Stimulated activated CD4-positive, alpha-beta T cell treated with anti-CD3 and anti-CD28 coated beads, Interleukin-1b, Interleukin-23, amount 100 ng/mL, for 24 hours (primary cell): ENCODE results near the gene ANXA2R.
"Not testable (repeated sequence)": the region's sequence is repeated elsewhere in the genome, so short reads cannot be mapped to it uniquely, and the experiment has no call there.

Experiments
- DNase-seq, 4 experiments: peaks; one replicate each; pipeline ENCODE4 v3.0.0-alpha.2; 2020; ENCODE audit warnings: low read depth in 4 of 4, low spot score in 1 of 4

ANXA2R gene

DNA sequence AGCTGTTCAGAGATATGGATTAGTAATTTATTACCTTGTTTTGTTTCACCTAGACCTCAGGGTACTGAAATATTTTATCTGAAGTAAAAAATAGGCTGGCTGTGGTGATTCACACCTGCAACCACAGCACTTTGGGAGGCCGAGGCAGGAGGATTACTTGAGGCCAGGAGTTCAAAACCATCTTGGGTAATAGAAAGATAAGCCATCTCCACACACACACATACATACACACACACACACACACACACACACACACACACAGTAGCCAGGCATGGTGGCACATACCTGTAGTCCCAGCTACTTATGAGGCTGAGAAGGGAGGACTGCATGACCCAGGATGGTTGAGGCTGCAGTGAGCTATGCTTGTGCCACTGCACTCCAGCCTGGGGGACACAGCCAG is 3.7 kb downstream of the ANXA2R start:
- no peak for DNase-seq

DNA sequence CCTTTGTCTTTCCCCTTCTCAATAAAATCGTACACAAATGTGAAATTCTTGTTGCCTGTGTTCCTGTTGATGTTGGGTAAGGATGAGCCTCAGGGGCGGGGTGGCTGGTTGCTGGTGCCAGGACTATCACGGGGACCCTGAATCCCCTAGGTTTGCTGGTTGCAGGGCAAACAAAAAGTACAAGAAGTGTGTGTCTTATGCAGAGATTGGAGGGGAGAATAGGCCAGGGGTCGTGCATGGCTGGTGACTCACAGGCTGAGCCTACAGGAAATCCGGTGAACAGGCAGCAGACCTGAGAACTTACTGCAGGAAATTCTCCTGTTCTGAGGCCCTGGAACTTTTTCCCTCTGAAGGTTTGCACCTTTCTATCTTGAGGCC is 5.5 kb downstream of the ANXA2R start:
- no peak for DNase-seq

DNA sequence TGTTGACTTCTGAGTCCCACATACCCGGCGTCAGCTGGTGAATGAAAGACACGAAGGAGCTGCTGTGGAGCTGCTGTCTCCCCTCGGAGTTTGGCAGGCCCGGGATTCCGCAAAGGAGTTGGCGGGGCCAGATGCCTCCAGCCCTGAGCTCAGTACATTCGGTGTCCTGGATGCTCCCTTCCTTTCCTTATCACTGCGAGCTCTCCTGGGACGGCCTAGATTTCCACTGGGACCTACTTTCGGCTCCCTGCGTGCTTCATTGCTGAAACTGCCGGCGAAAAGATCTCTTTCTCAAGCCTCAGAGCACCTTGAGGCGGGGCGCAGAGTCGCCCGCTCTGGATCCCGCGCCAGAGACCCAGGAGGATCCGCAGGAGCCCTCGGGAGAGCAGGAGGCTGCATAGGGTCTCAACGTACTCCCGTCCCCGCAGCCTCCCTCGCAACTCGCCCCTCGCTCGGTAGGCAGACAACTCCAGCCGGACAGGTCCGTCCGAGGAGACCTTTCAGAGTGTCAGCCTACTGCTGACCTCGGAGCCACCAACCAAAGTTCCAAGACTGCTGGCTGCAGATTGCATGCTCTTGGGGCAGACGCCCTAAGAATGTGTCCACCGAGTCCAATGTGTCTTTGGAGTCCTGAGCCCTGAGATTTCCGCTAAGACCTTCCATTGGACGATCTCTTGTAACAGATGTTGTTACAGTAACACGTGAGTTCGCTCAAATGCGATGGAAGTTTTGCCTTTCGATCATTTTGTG is 6.1 kb downstream of the ANXA2R start:
- DNase-seq: no peak

DNA sequence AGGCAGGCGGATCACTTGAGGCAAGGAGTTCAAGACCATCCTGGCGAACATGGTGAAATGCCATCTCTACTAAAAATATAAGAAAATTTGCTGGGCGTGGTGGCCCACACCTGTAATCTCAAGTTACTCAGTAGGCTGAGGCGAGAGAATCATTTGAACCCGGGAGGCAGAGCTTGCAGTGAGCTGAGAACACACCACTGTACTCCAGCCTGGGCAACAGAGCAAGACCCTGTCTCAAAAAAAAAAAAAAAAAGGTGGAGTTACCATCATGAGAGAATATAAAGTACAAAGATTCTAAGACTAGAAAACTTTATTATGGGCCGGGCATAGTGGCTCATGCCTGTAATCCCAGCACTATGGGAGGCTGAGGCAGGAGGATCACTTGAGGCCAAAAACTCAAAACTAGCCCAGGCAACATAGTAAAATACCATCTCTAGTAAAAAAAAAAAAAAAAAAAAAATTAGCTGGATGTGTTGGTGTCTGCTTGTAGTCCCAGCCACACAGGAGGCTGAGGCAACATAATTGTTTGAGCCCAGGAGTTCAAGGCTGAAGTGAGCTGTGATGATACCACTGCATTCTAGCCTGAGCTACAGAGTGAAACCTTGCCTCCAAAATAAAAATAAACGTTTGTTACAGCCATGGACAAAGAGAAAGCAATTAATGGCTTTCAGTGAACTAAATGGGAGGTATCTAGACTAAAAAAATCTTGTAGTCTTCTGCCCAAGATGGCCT is 12.9 kb downstream of the ANXA2R start:
- DNase-seq: no peak

DNA sequence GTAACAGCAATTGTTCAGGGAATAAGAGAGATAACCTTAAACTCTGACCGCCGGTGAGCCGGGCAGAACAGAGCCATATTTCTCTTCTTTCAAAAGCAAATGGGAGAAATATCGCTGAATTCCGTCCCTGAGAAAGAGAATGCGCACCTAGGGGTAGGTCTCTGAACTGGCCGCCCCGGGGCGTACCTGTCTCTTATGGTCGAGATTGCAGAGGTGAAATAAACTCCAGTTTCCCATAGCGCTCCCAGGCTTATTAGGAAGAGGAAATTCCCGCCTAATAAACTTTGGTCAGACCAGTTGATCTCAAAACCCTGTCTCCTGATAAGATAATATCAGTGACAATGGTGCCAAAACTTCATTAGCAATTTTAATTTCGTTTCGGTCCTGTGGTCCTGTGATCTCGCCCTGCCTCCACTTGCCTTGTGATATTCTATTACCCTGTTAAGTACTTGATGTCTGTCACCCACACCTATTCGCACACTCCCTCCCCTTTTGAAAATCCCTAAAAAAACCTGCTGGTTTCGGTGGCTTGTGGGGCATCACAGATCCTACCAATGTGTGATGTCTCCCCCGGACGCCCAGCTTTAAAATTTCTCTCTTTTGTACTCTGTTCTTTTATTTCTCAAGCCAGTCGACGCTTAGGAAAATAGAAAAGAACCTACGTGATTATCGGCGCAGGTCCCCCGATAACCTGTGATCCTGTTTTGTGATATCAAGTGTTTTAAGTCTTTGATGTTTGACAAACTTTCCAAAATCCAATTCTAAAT is 14.8 kb downstream of the ANXA2R start:
- DNase-seq: not testable (repeated sequence)

DNA sequence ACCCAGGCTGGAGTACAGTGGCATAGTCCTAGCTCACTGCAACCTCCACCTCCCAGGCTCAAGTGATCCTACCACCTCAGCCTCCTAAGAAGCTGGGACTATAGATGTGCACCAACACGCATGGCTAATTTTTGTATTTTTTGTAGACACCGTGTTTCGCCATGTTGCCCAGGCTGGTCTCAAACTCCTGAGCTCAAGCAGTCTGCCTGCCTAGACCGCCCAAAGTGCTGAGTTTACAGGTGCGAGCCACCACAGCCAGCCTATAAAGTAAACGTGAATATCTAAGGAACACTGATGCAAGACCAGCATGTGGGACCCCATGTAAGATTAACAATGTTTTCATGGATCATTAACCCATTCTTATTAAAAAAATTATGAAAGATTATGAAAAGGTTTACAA is 15.9 kb downstream of the ANXA2R start:
- DNase-seq: no peak

DNA sequence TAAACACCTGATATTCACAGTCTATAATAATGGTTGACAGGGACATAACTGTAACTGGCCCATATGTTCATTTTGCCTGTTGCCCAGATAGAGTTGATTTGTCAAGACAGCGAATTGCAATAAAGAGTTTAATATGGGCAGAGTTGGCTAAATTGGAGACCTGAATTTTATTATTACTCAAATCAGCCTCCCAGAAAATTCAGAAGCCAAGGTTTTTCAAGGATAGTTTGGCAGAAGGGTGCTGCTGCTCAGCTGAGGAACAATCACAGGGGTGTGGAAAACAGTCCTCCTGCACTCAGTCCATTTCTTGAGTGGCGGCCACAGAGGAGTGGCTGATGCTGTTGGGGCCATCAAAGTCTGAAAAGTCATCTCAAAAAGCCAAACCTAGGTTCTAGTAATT is 19.0 kb downstream of the ANXA2R start:
- no peak for DNase-seq

DNA sequence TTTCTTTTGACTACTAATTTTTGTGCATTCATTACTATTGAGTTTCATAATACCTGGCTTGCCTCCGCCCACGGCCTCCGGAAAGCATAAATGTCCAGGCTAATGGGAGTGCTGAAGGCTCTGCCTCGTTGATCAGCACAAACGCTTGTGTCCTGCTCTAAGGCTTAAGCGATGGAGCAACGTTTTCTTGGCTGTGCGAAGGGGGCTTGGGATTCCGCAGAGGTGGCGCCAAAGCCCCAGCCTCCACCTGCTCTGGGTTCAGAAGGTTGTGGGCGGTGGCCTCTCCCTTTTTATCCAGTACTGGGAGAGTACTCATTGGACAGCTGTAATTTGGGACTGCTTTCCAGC is 19.7 kb downstream of the ANXA2R start:
- DNase-seq: no peak

DNA sequence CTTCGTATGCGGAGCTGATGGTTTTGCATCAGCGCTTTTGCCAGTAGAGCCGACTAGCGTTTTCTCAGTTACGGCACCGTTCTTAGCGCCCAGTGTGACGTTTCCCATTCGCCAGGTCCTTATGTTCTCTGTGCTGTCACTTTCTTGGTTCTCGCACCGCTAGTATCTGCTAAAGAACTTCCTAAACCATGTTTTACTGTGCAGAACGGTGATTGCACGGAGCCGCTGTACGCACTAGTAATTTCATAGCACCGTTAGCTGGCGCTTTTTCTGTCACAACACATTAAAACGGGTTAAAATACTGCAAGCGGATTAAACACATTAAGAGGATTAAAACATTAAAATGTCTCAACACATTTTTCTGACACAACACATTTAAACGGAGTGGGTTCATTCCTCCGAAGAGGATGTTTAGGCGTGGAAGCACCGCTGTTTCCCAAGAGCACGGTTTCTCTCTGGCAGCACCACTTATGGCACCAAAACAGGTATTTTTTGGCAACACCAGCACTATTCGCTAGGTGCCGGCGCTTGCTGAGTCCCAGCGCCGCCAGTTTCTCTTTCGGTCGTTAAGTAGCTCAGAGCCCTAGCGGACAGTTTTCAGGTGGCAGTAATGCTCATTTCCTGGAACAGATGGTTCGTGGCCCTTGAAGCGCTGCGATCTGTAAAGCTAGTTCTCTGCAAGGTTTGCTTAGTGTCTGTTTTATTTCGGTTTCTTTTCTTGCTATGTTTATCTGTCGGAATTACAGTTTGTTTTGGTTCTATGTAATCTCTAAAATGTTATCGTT is 20.3 kb downstream of the ANXA2R start:
- peak in 2 of 4 experiments; percentile 60 to 68 for DNase-seq

DNA sequence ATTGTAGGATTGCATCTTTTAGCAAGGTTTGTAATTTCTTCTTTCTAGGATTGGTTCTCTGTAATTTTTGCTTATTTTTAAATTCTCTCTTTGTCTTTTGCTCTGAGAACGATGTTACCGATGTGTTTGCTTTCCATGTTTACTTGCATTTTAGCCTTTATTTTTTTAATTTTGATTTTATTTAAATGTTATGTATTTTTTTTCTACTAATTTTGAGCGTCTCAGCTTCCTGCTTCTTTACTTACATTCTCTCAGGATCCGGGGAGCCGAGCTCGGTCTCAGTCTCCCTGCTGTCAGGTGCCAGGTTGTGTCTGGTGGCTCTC is 20.9 kb downstream of the ANXA2R start:
- DNase-seq: no peak

DNA sequence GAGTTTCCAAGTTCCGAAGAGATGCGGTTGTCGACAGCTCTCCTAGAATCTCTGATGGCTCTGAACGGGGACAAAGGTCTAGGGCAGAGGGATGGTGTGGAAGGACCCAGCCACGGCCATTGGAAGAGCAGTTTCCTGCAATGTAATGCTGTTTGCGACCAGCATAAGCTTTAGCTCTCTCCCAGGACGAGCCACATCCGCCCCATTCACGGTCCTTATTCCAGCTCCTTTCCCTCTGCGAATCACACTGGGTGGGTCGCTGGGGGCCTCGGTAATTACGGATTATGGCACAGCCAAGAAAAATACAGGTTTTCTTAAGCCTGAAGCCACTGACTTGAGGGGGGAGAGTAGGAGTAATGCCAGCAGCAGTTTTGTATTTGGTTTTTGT is 22.7 kb downstream of the ANXA2R start:
- DNase-seq: no peak

DNA sequence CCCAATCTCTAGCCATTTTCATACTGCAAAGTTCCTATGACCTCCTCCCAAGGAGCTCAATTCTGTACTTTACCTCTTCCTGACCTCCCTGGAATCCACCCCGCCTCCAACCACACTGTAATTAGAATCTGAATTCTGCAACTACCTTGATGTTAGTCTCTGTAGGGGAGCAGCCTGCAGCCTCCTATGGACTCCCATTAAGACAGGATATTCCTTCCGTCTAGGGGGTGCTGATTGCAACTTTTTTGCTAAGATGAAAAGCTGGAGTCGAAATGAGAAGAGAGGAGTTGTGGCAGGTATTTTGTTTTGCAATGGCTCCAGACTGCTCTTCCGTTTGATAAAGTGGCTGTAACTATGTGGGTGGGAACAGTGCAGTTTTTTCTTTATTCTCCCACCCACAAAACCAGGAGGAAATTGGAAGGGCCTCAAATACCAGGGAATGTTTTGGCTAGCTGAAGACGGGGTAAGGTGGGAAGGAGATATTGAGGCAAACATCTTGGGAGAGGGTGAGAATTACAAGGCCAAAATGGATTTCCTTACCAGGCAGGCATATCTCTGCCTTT is 23.8 kb downstream of the ANXA2R start:
- DNase-seq: no peak

DNA sequence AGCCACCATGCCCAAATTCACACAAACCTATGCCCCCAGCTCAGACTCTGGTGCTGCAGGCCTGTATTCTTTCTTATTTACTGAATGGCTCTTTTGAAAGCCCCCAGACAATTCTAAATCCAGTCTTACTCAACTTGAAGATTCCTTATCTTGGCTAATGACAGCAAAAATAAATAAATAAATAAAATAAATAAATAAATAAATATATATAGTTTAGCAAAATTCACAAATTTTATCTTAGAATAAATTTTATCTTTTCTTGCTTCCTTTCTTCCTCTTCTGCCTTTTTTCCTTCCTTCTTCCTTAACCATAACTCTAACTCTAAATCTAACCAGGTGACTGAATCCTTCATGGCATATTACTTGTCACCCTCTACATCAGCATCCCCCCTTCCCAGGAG is 25.6 kb downstream of the ANXA2R start:
- DNase-seq: no peak

DNA sequence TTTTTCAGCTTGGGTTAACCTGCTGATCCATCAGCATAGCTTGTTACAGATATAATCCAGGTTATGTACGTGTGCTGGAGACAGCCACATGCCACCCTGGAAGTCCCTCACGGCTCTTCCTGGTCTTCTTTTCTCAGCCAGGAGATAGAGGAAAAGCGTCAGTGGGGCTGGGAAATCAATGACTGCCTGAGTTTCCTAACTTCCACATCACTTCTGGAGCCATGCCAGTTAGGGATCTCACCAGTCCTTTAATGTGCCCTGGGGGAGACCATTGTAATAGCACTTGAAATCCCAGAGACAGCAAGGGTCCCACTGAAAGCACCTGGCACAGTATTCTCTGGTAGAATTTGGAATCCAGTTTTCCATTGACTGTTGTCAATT is 29.2 kb downstream of the ANXA2R start:
- no peak for DNase-seq

DNA sequence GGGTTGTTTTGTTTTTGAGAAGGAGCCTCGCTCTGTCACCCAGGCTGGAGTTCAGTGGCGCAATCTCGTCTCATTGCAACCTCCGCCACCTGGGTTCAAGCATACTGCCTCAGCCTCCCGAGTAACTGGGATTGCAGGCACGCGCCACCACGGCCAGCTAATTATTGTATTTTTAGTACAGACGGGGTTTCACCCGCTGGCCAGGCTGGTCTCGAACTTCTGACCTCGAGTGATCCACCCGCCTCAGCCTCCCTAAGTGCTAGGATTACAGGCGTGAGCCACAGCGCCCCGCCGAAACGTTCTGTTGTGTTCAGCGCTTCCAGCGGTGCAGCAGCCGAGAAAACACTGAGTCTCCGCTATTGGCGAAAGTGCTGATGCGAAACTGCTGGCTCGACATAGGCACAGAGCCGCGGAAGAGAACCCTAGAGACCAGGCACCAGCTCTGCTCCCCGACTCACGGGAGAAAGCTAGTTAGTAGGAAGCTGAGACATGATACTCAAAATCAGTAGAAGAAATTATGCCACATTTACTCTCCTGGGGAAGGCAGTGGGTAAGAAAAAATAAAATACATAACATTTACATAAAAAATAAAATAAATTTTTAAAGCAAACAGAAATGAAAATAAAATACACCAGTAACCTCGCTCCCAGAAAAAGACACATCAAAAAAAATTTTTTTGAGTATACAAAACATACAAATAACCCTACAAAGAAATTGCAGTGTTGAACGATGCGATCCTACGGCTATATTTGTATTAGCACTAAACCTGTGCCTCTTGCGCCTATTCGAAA is 31.6 kb downstream of the ANXA2R start:
- DNase-seq: peak in 3 of 4 experiments; percentile 78 to 89 (median 79)

DNA sequence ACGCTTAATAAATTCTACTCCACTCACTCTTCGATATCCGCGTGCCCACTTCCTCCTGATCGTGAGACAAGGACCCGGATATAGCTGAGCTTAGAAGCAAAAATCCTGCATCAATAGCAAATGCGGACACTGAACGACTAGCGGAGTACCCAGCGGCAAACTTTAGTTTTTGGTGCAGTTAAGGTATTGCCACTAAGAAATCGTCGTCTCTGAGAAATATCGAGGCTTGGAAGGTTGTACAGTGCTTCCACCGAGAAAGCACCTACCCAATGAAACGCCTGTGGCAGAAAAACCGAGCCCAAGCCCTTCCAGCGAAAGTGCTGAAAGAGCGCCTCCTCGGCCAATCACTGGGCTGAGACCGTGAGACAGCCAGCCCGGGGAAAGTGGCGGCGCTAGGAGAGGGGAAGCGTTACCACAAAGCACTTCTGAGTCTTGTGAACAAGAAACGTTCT is 32.2 kb downstream of the ANXA2R start:
- DNase-seq: peak in 2 of 4 experiments; percentile 64 to 70

DNA sequence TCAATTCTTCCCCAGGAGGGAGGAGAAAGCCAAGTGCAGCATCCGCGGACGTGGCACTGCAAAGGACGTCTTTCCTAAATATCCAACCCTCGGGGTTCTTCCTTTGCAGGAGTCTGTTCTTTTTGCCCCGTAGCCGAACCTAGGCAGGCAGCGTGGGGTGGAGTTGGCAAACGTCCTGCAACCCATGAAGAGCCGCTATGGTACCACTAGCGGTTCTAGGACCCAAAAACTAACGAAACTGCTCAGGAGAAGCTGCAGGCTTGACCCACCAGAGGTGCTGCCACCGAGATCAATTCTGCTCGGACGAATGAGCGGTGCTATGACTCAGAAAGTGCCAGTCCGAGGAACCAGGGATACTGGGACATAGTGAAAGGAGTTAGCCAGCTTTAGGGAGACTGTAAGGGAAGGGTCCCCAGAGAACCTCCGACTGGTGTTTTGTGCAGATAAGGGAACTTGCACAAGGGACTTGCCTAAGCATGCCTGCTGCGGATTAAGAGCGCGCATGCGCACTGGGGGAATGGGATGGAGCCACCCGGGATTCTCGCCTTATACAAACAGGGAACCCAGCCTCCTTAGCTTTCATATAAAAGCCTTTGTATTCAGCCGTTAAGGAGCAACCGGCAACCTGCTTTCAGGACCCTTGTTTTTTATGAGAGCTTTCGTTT is 32.7 kb downstream of the ANXA2R start:
- DNase-seq: peak in 2 of 4 experiments; percentile 56 to 63

DNA sequence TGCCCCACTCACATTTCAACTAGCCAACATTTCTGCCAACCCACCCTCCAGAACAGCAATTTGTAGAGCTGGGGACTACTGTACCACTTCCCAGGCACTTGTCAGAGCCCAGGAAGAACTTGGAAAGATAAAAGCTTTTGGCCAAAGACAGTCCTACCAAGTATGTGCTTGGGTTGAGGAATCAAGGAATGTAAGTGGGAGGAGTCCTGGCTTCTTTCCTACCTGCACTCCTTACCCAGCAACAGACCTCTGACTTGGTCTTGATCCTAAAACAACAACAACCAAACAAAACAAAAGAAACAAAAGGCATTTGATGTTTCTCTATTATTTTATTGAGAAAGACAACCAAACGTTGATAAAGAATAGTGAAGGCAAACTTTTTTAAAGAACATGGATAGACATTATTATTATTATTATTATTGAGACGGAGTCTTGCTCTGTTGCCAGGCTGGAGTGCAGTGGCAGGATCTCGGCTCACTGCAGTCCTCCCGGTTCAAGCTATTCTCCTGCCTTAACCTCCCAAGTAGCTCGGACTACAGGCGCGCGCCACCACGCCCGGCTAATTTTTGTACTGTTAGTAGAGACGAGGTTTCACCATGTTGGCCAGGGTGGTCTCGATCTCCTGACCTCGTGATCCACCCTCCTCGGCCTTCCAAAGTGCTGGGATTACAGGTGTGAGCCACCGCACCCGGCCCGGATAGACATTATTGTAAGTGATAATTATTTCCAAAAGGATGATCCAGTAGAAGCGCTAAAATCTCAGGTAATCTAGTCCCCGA is 33.5 kb downstream of the ANXA2R start:
- no peak for DNase-seq

DNA sequence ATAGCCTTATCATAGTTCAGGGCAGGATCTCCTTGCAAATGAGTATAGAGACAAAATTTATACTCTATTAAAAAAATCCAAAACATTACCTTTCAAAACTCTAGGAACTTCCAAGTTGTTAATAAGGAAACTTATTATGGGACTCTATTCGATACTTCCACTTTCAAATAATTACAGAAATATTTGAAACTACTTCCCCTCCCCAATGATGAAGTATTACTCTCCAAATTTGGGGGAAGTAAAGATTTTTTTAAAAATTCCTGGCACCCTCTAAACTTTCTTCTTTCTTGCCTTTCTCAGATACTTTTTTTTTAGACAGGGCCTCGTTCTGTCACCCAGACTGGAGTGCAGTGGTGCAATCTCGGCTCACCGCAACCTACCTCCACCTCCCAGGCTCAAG is 35.1 kb downstream of the ANXA2R start:
- no peak for DNase-seq
